HepG2 (cell line): Measurements from ENCODE around the gene GSC2.

Source experiments
- AGO1 ChIP-seq: fragments of 200-400 bp; formaldehyde crosslinking; IDR thresholded peaks from 2 replicates; pipeline ENCODE4 v1.6.1; 2017; ENCODE audit warnings: mild to moderate bottlenecking, low read depth, low read length, moderate library complexity; ENCODE audit not compliant: poor library complexity, severe bottlenecking
- DNMT3B ChIP-seq: conservative IDR thresholded peaks from 2 replicates; pipeline ENCODE4 v1.6.1; 2016; ENCODE audit warnings: missing biosample characterization, control low read depth
- EED ChIP-seq: sonication (generic); formaldehyde crosslinking; IDR thresholded peaks from 2 replicates; pipeline ENCODE4 v1.5.0; 2020; ENCODE audit warnings: mild to moderate bottlenecking, missing genetic modification reagents
- FOXJ3 ChIP-seq: sonication (generic); formaldehyde crosslinking; IDR thresholded peaks from 2 replicates; pipeline ENCODE4 v1.4.0; 2020; ENCODE audit warnings: missing genetic modification reagents, mild to moderate bottlenecking, borderline replicate concordance
- FUBP1 ChIP-seq: sonication (generic); formaldehyde crosslinking; IDR thresholded peaks from 2 replicates; pipeline ENCODE4 v1.5.1; 2020; ENCODE audit warnings: missing genetic modification reagents, mild to moderate bottlenecking, borderline replicate concordance
- IRF1 ChIP-seq: sonication (generic); formaldehyde crosslinking; IDR thresholded peaks from 2 replicates; pipeline ENCODE4 v1.4.0; 2020; ENCODE audit warnings: low read depth, mild to moderate bottlenecking, missing genetic modification reagents
- KLF15 ChIP-seq: sonication (generic); formaldehyde crosslinking; IDR thresholded peaks from 2 replicates; pipeline ENCODE4 v1.8.1; 2023; ENCODE audit warnings: borderline replicate concordance, mild to moderate bottlenecking, inconsistent platforms, missing genetic modification reagents, mixed read lengths
- MED13 ChIP-seq: sonication (generic); formaldehyde crosslinking; IDR thresholded peaks from 2 replicates; pipeline ENCODE4 v1.5.0; 2020; ENCODE audit warnings: missing genetic modification reagents
- ZBTB38 ChIP-seq: sonication (generic); formaldehyde crosslinking; IDR thresholded peaks from 2 replicates; pipeline ENCODE4 v1.5.1; 2020; ENCODE audit warnings: mild to moderate bottlenecking, missing genetic modification reagents
- ZNF878 ChIP-seq: sonication (generic); formaldehyde crosslinking; IDR thresholded peaks from 2 replicates; pipeline ENCODE4 v1.8.1; 2023; ENCODE audit warnings: mild to moderate bottlenecking, missing genetic modification reagents, moderate library complexity
- TF ChIP-seq, protein P1 (sequence below): sonication (generic); formaldehyde crosslinking; IDR thresholded peaks from 2 replicates; pipeline ENCODE4 v1.5.0; 2020; ENCODE audit warnings: mild to moderate bottlenecking, missing genetic modification reagents, moderate library complexity

GRCh38 chr22:19182472-19183157 lies 32.5 kb upstream of the GSC2 start:
- TF ChIP-seq EED (CRISPR knock-in tag) (no peak), FOXJ3 (no peak), ZNF878 (CRISPR knock-in tag) (no peak), IRF1 (CRISPR knock-in tag) (no peak), DNMT3B (CRISPR knock-in tag) (no peak), FUBP1 (CRISPR knock-in tag) (no peak), KLF15 (CRISPR knock-in tag) (no peak), MED13 (CRISPR knock-in tag) (no peak), ZBTB38 (CRISPR knock-in tag) (no peak), AGO1 (no peak)
- TF ChIP-seq, protein P1, sequence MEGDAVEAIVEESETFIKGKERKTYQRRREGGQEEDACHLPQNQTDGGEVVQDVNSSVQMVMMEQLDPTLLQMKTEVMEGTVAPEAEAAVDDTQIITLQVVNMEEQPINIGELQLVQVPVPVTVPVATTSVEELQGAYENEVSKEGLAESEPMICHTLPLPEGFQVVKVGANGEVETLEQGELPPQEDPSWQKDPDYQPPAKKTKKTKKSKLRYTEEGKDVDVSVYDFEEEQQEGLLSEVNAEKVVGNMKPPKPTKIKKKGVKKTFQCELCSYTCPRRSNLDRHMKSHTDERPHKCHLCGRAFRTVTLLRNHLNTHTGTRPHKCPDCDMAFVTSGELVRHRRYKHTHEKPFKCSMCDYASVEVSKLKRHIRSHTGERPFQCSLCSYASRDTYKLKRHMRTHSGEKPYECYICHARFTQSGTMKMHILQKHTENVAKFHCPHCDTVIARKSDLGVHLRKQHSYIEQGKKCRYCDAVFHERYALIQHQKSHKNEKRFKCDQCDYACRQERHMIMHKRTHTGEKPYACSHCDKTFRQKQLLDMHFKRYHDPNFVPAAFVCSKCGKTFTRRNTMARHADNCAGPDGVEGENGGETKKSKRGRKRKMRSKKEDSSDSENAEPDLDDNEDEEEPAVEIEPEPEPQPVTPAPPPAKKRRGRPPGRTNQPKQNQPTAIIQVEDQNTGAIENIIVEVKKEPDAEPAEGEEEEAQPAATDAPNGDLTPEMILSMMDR: no peak
